Measurements from ENCODE around the gene CLMN. TPM values are rescaled to one million over a fixed set of nuclear protein-coding genes. Genes with fewer than 3 reads are reported as not detected.
"Not testable (repeated sequence)": the region's sequence is repeated elsewhere in the genome, so short reads cannot be mapped to it uniquely, and the experiment has no call there.

The CLMN gene
- total and polyA plus RNA-seq, 9 of the 15 experiments (the other 6 are each of a cell fraction or from before 2014, with no cell fraction given) = 0.01 to 0.18 (median 0.07) TPM; not detected in 4

GRCh38 chr14:95180966-95181741, 138.6 kb downstream of the CLMN start (continued):
- TF ChIP-seq ZNF398 (CRISPR knock-in tag; IDR thresholded peaks at IDR 0.05) = no peak
- no peak for TF ChIP-seq RERE (CRISPR knock-in tag; IDR thresholded peaks at IDR 0.05; ENCODE audit: borderline replicate concordance)
- TF ChIP-seq CBX1 (IDR thresholded peaks at IDR 0.05; ENCODE audit: low read depth) = no peak
- no peak for TF ChIP-seq CEBPB (tag; IDR thresholded peaks at IDR 0.05)
- no peak for TF ChIP-seq L3MBTL2 (IDR thresholded peaks at IDR 0.05)
- TF ChIP-seq NR2C2 (CRISPR knock-in tag; IDR thresholded peaks at IDR 0.05) = no peak
- no peak for TF ChIP-seq NR2C2 (tag; IDR thresholded peaks at IDR 0.05)

- H3K9ac ChIP-seq (ENCODE audit: insufficient read depth in 1 of 2, low read depth in 2 of 2, low read length in 2 of 2); H3K4me1 ChIP-seq (replicated peaks in 1 of 2; ENCODE audit: control insufficient read depth in 2 of 2, insufficient read depth in 2 of 2, low read length in 2 of 2); H3K4me3 ChIP-seq; intact Hi-C loops (cut with micrococcal nuclease); DNase-seq (ENCODE audit: extremely low read depth in 1 of 4, low spot score in 3 of 4); POLR2A ChIA-PET; H3K79me2 ChIP-seq (ENCODE audit: control insufficient read depth, insufficient read depth, low read length); H3K36me3 ChIP-seq (ENCODE audit: control insufficient read depth, insufficient read depth, low read length); in situ Hi-C loops (cut with MboI); CTCF ChIA-PET (ENCODE audit: low intra/inter-chr PET ratio); H4K20me1 ChIP-seq (replicated peaks; ENCODE audit: control insufficient read depth, insufficient read depth, low read length); H3K27ac ChIP-seq (ENCODE audit: extremely low read depth, low read depth, low read length); FAIRE-seq; H3K4me2 ChIP-seq (ENCODE audit: insufficient read depth, low read length); ATAC-seq; H2AFZ ChIP-seq (ENCODE audit: low read depth, low read length); H3K9me1 ChIP-seq (ENCODE audit: control insufficient read depth, insufficient read depth, low read length); BruUV-seq (replicated peaks); H3K9me3 ChIP-seq (replicated peaks; ENCODE audit: control insufficient read depth, insufficient read depth, low read depth, low read length): not testable (repeated sequence)
- 5% methylated on average over 3 of the region's 3 CpGs for WGBS (ENCODE audit: insufficient coverage, low coverage, missing lambda C conversion rate)
- H3K27me3 ChIP-seq (ENCODE audit: control insufficient read depth in 2 of 2, insufficient read depth in 2 of 2, low read length in 2 of 2) = peaks cover 3 to 11% of the 10 kb centered on the region in 2 experiments; a peak in 4 of 5 replicates
Measured at GRCh38 chr14:95175670-95176069, 144.0 kb downstream of the CLMN start.

Data from K562 (cell line).